ENCODE data around the gene TEX51. TPM values are rescaled to one million over a fixed set of nuclear protein-coding genes. Genes with fewer than 3 reads are reported as not detected.

TEX51 gene
- total and polyA plus RNA-seq, 2 donors (not counting 3 experiments of a cell fraction or from before 2014, with no cell fraction given), result not detected

GRCh38 chr2:126908721-126909177, 10.1 kb downstream of the TEX51 start:
- Histone ChIP-seq H3K4me3 (replicated peaks in 1 of 3; ENCODE audit: insufficient read depth in 1 of 3, low read depth in 1 of 3, low read length in 3 of 3) (no peak overlapping the region), H3K27me3 (ENCODE audit: control insufficient read depth in 2 of 2, insufficient read depth in 2 of 2, low read length in 2 of 2) (no peaks in the 10 kb centered on the region), H3K36me3 (ENCODE audit: control insufficient read depth in 2 of 2, extremely low read depth in 1 of 2, insufficient read depth in 2 of 2, low read length in 2 of 2) (no peaks in the 10 kb centered on the region), H3K4me2 (ENCODE audit: insufficient read depth, low read length) (no peak overlapping the region), H4K20me1 (replicated peaks; ENCODE audit: control insufficient read depth, extremely low read depth, insufficient read depth, low read length) (no peaks in the 10 kb centered on the region), H3K9ac (replicated peaks; ENCODE audit: extremely low read depth, insufficient read depth, low read length) (no peak overlapping the region), H3K4me1 (ENCODE audit: control insufficient read depth, extremely low read depth, insufficient read depth, low read length) (no peaks in the 10 kb centered on the region), H3K27ac (ENCODE audit: insufficient read depth, low read depth, low read length) (no peak overlapping the region), H2AFZ (ENCODE audit: low read depth, low read length) (no peak overlapping the region), H3K9me1 (replicated peaks; ENCODE audit: control insufficient read depth, extremely low read depth, insufficient read depth, low read length) (no peaks in the 10 kb centered on the region), H3K79me2 (ENCODE audit: control insufficient read depth, insufficient read depth, low read length) (no peaks in the 10 kb centered on the region), H3K9me3 (replicated peaks; ENCODE audit: control insufficient read depth, insufficient read depth, low read length) (no peaks in the 10 kb centered on the region)
- no peak for DNase-seq (ENCODE audit: low read depth, low spot score)
- CTCF ChIA-PET, result no interaction called here
- intact Hi-C loops (cut with micrococcal nuclease) (no loop called here), dilution Hi-C loops (cut with MboI; ENCODE audit: extremely low pct_ligation_motif_present, low sequenced_read_pairs) (no loop called here)
- POLR2A ChIA-PET, result no interaction called here
- no peak for TF ChIP-seq POLR2A (IDR thresholded peaks at IDR 0.05; ENCODE audit: low read depth, low read length)
- TF ChIP-seq EZH2 (IDR thresholded peaks at IDR 0.05; ENCODE audit: borderline replicate concordance, low read depth, low read length, severe bottlenecking), result no peak
- TF ChIP-seq POLR2AphosphoS5 (IDR thresholded peaks at IDR 0.05; ENCODE audit: insufficient read depth, low read depth, low read length), result no peak
- no peak for TF ChIP-seq GATA2 (IDR thresholded peaks at IDR 0.05; ENCODE audit: insufficient read depth, insufficient read length, low read depth, low read length)
- no peak for TF ChIP-seq JUN (IDR thresholded peaks at IDR 0.05; ENCODE audit: borderline replicate concordance, insufficient read depth, insufficient read length, low read depth)
- no peak for TF ChIP-seq FOS (IDR thresholded peaks at IDR 0.05; ENCODE audit: borderline replicate concordance, insufficient read depth, low read length)
- no peak for TF ChIP-seq CTCF (IDR thresholded peaks at IDR 0.05; ENCODE audit: extremely low read depth in 1 of 2, insufficient read depth in 1 of 2, low read depth in 1 of 2, low read length in 2 of 2)
- TF ChIP-seq MYC (IDR thresholded peaks at IDR 0.05; ENCODE audit: low read depth, low read length), result no peak
- TF ChIP-seq MAX (IDR thresholded peaks at IDR 0.05; ENCODE audit: insufficient read depth, insufficient read length), result no peak
- BruUV-seq (replicated peaks), result no TSS peak
- no peak for FAIRE-seq

Measured in endothelial cell of umbilical vein (primary cell).